ENCODE results near the gene SYT12. TPM values are rescaled to one million over a fixed set of nuclear protein-coding genes. Genes with fewer than 3 reads are reported as not detected.

SYT12 gene
- total and polyA plus RNA-seq, 2 of the 4 experiments (the other 2 are of a cell fraction), result 0.54 to 0.74 TPM

DNA sequence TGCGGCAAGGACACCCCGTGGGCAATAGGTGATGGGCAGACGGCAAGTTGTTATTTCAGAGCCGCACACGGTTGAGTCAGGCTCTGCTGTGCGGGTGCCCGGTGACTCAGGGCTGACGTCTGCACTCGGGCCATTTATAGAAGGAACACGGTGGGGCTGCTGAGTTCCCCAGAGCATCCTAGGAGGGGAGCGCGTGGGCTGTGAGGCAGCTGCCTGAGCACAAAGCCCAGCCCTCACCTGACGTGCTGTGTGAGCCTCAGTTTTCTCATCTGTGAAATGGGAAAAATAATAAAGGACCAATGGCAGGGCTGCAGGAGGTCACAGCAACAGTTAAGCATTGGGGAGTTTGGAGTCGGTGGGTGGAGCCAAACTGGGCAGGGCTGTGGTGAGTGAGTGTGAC is 22.4 kb downstream of the SYT12 start:
- Histone ChIP-seq H2BK15ac (ENCODE audit: low read depth, low read length) (no peak overlapping the region), H3K9me1 (ENCODE audit: insufficient read depth, low read length) (peaks cover 4% of the 10 kb centered on the region; the same call in 1 of the 2 replicates), H2BK120ac (ENCODE audit: low read depth, low read length) (0 out of 2 replicates have a peak overlapping the region, but pooled peaks have one; percentile 0), H3K27ac (ENCODE audit: insufficient read depth, low read length) (no peak overlapping the region), H2BK5ac (ENCODE audit: low read depth, low read length, poor library complexity, severe bottlenecking) (no peak overlapping the region), H3K9ac (ENCODE audit: low read depth, low read length) (no peak overlapping the region), H4K20me1 (ENCODE audit: insufficient read depth, low read length) (peaks cover 10% of the 10 kb centered on the region; the same call in 1 of the 2 replicates), H3K4me3 (ENCODE audit: insufficient read depth, low read depth, low read length) (no peak overlapping the region), H3K9me3 (ENCODE audit: control insufficient read depth, insufficient read depth, low read length) (no peaks in the 10 kb centered on the region), H3K4ac (ENCODE audit: low read depth, low read length) (peak overlapping the region; percentile 36; the same call in 1 of the 2 replicates), H2AFZ (replicated peaks; ENCODE audit: low read length, poor library complexity) (no peak overlapping the region), H3K56ac (ENCODE audit: extremely low read depth, insufficient read depth, low read length) (no peak overlapping the region), H3K14ac (replicated peaks; ENCODE audit: low read depth, low read length) (no peak overlapping the region), H3K36me3 (ENCODE audit: control insufficient read depth, insufficient read depth, low read length) (no peaks in the 10 kb centered on the region), H3K27me3 (ENCODE audit: control insufficient read depth, insufficient read depth, low read length) (peaks cover 11% of the 10 kb centered on the region), H3K4me2 (ENCODE audit: low read depth, low read length) (no peak overlapping the region), H2AK9ac (replicated peaks; ENCODE audit: low read depth, low read length, poor library complexity) (peak overlapping the region; percentile 60), H3K18ac (ENCODE audit: low read depth, low read length) (no peak overlapping the region), H3K79me1 (ENCODE audit: low read depth in 1 of 2, low read length in 2 of 2) (no peaks in the 10 kb centered on the region), H3K23ac (ENCODE audit: low read depth, low read length) (no peak overlapping the region), H3K4me1 (ENCODE audit: control insufficient read depth, insufficient read depth, low read length) (peaks cover 21% of the 10 kb centered on the region), H2BK20ac (ENCODE audit: low read depth, low read length) (no peak overlapping the region), H4K5ac (ENCODE audit: low read depth, low read length) (no peak overlapping the region), H2AK5ac (ENCODE audit: low read depth, low read length) (peak overlapping the region; percentile 36), H4K91ac (ENCODE audit: insufficient read depth, low read depth, low read length) (no peak overlapping the region; the same call in 1 of the 2 replicates), H4K8ac (ENCODE audit: low read depth in 2 of 2, low read length in 2 of 2) (no peak overlapping the region)
- no TSS peak for BruUV-seq (replicated peaks)
- ATAC-seq (ENCODE audit: low read depth) (peak; percentile 90), DNase-seq (peak; percentile 95)
- in situ Hi-C loops (cut with MboI; ENCODE audit: low sequenced_read_pairs) (no loop called here), dilution Hi-C loops (cut with HindIII; ENCODE audit: low sequenced_read_pairs, unreplicated experiment) (no loop called here), intact Hi-C loops (cut with micrococcal nuclease) (no loop called here)
- CTCF ChIA-PET, result no interaction called here
- POLR2A ChIA-PET (ENCODE audit: unreplicated experiment), result no interaction called here
- TF ChIP-seq RFX5 (IDR thresholded peaks at IDR 0.05; ENCODE audit: low read depth, low read length) (no peak), CEBPB (IDR thresholded peaks at IDR 0.05; ENCODE audit: low read depth, low read length) (no peak; the same call in 1 of the 2 replicates), SMC3 (IDR thresholded peaks at IDR 0.05; ENCODE audit: low read depth, low read length) (peak; percentile 41), RCOR1 (IDR thresholded peaks at IDR 0.05; ENCODE audit: insufficient replicate concordance, low read length) (peak; percentile 100), CHD1 (IDR thresholded peaks at IDR 0.05; ENCODE audit: low read depth, low read length) (no peak), FOS (IDR thresholded peaks at IDR 0.05; ENCODE audit: low read depth, low read length) (peak; percentile 92), MXI1 (IDR thresholded peaks at IDR 0.05; ENCODE audit: borderline replicate concordance, low read depth, low read length) (no peak), POLR2A (IDR thresholded peaks at IDR 0.05; ENCODE audit: low read depth, low read length) (no peak), RAD21 (IDR thresholded peaks at IDR 0.05; ENCODE audit: low read length) (no peak), MAZ (IDR thresholded peaks at IDR 0.05; ENCODE audit: borderline replicate concordance, low read depth, low read length) (peak; percentile 70), MAFK (IDR thresholded peaks at IDR 0.05; ENCODE audit: low read depth, low read length) (no peak), BHLHE40 (IDR thresholded peaks at IDR 0.05; ENCODE audit: low read depth, low read length) (peak; percentile 75), NFE2L2 (IDR thresholded peaks at IDR 0.05; ENCODE audit: low read depth, low read length) (no peak)
- TF ChIP-seq, protein P1, sequence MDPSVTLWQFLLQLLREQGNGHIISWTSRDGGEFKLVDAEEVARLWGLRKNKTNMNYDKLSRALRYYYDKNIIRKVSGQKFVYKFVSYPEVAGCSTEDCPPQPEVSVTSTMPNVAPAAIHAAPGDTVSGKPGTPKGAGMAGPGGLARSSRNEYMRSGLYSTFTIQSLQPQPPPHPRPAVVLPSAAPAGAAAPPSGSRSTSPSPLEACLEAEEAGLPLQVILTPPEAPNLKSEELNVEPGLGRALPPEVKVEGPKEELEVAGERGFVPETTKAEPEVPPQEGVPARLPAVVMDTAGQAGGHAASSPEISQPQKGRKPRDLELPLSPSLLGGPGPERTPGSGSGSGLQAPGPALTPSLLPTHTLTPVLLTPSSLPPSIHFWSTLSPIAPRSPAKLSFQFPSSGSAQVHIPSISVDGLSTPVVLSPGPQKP (IDR thresholded peaks at IDR 0.05; ENCODE audit: borderline replicate concordance, low read depth, low read length), result no peak
- TF ChIP-seq, protein P2, sequence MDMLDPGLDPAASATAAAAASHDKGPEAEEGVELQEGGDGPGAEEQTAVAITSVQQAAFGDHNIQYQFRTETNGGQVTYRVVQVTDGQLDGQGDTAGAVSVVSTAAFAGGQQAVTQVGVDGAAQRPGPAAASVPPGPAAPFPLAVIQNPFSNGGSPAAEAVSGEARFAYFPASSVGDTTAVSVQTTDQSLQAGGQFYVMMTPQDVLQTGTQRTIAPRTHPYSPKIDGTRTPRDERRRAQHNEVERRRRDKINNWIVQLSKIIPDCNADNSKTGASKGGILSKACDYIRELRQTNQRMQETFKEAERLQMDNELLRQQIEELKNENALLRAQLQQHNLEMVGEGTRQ (IDR thresholded peaks at IDR 0.05; ENCODE audit: low read depth, low read length), result peak; percentile 29; the same call in 1 of the 2 replicates
- TF ChIP-seq, protein P3, sequence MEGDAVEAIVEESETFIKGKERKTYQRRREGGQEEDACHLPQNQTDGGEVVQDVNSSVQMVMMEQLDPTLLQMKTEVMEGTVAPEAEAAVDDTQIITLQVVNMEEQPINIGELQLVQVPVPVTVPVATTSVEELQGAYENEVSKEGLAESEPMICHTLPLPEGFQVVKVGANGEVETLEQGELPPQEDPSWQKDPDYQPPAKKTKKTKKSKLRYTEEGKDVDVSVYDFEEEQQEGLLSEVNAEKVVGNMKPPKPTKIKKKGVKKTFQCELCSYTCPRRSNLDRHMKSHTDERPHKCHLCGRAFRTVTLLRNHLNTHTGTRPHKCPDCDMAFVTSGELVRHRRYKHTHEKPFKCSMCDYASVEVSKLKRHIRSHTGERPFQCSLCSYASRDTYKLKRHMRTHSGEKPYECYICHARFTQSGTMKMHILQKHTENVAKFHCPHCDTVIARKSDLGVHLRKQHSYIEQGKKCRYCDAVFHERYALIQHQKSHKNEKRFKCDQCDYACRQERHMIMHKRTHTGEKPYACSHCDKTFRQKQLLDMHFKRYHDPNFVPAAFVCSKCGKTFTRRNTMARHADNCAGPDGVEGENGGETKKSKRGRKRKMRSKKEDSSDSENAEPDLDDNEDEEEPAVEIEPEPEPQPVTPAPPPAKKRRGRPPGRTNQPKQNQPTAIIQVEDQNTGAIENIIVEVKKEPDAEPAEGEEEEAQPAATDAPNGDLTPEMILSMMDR (conservative IDR thresholded peaks at IDR 0.05; ENCODE audit: low read depth, low read length), result 0 out of 2 replicates have a peak, but pooled peaks have one; percentile 17
- WGBS, 2 experiments (ENCODE audit: extremely low coverage in 2 of 2, insufficient read length in 1 of 2), result 5% methylated on average over 5 of the region's 14 CpGs; no CpG with 5 or more reads in 1 of the 2 experiments
